Measurements from ENCODE around the gene SYNJ2. TPM values are rescaled to one million over a fixed set of nuclear protein-coding genes. Genes with fewer than 3 reads are reported as not detected.

SYNJ2 gene
- total RNA-seq, 1 experiment from 2014 or later, result 45.0 TPM

DNA sequence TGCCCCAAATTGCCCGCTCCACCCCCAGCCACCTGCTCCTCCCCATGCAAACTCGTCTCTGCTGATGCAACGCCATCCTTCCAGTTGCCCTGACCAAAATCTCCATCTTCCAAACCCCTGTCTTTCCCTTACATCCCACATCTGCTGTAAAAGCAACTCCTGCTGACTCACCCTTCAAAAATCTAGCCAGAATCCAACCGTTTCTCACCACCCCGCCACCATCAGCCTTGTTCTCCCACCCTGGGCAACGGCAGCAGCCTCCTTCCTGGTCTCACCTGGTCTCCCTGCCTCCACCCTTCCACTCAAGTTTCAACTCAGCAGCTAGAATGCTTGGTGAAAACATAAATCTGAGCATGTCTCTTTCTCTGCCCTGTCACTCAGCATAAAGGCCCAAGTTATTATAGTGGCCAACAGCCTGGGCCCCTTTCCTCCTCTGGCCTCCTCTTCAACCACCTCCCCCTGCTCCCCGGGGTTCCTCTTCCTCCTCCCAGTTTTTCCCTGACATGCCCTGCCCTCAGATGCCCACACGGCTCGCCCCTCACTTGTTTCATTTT, 7.2 kb upstream of the SYNJ2 start:
- BruUV-seq (replicated peaks), result no TSS peak
- H3K9me3 Mint-ChIP-seq (ENCODE audit: unreplicated experiment), result no peaks in the 10 kb centered on the region
- CTCF ChIA-PET, result no interaction called here
- Histone ChIP-seq H3K9me3 (no peaks in the 10 kb centered on the region), H3K36me3 (ENCODE audit: control insufficient read depth, insufficient read depth, low read length) (no peaks in the 10 kb centered on the region), H3K27me3 (replicated peaks; ENCODE audit: control insufficient read depth, insufficient read depth, low read length) (no peaks in the 10 kb centered on the region), H3K4me3 (ENCODE audit: low read depth, low read length) (no peak overlapping the region), H3K4me1 (no peaks in the 10 kb centered on the region; the same call in 1 of the 2 replicates)
- no peak overlapping the region for H3K27ac Mint-ChIP-seq (ENCODE audit: unreplicated experiment)
- no peaks in the 10 kb centered on the region for H3K36me3 Mint-ChIP-seq (ENCODE audit: insufficient read depth, unreplicated experiment)
- peaks cover 12% of the 10 kb centered on the region for H3K4me1 Mint-ChIP-seq (ENCODE audit: low read depth, unreplicated experiment)
- POLR2A ChIA-PET, result no interaction called here
- no peak overlapping the region for H3K4me3 Mint-ChIP-seq (ENCODE audit: unreplicated experiment)
- no peaks in the 10 kb centered on the region for H3K27me3 Mint-ChIP-seq (ENCODE audit: insufficient read depth, unreplicated experiment)
- TF ChIP-seq, protein P1, sequence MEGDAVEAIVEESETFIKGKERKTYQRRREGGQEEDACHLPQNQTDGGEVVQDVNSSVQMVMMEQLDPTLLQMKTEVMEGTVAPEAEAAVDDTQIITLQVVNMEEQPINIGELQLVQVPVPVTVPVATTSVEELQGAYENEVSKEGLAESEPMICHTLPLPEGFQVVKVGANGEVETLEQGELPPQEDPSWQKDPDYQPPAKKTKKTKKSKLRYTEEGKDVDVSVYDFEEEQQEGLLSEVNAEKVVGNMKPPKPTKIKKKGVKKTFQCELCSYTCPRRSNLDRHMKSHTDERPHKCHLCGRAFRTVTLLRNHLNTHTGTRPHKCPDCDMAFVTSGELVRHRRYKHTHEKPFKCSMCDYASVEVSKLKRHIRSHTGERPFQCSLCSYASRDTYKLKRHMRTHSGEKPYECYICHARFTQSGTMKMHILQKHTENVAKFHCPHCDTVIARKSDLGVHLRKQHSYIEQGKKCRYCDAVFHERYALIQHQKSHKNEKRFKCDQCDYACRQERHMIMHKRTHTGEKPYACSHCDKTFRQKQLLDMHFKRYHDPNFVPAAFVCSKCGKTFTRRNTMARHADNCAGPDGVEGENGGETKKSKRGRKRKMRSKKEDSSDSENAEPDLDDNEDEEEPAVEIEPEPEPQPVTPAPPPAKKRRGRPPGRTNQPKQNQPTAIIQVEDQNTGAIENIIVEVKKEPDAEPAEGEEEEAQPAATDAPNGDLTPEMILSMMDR (IDR thresholded peaks at IDR 0.05; ENCODE audit: insufficient read depth in 1 of 2, low read depth in 1 of 2, low read length in 1 of 2, severe bottlenecking in 1 of 2, unreplicated experiment in 1 of 2), result no peak
- intact Hi-C loops (cut with micrococcal nuclease; ENCODE audit: unreplicated experiment), result no loop called here
- no peak for DNase-seq

DNA sequence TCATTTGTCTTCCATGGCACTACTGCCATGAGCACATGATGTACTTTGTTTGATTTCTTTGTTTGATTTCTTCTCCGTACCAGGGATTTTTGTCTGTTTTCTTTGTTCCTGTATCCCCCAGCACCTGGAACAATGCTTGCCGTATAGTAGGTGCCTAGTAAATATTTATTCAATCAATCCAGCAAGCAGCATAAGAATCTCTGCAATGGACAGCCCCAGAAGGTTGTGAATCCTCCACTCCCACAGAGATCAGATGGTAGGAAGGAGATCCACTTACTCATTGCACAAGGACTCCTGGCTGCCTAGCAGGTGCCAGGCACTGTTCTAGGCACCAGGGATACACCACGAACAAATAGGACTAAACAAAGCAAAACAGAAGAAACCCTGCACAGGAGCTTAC, 6.7 kb upstream of the SYNJ2 start:
- H3K4me3 Mint-ChIP-seq (ENCODE audit: unreplicated experiment), result no peak overlapping the region
- Histone ChIP-seq H3K36me3 (ENCODE audit: control insufficient read depth, insufficient read depth, low read length) (no peaks in the 10 kb centered on the region), H3K4me3 (ENCODE audit: low read depth, low read length) (no peak overlapping the region), H3K4me1 (peaks cover 2% of the 10 kb centered on the region), H3K9me3 (no peaks in the 10 kb centered on the region), H3K27me3 (replicated peaks; ENCODE audit: control insufficient read depth, insufficient read depth, low read length) (no peaks in the 10 kb centered on the region)
- CTCF ChIA-PET, result no interaction called here
- BruUV-seq (replicated peaks), result no TSS peak
- no peaks in the 10 kb centered on the region for H3K27me3 Mint-ChIP-seq (ENCODE audit: insufficient read depth, unreplicated experiment)
- POLR2A ChIA-PET, result no interaction called here
- no peak overlapping the region for H3K27ac Mint-ChIP-seq (ENCODE audit: unreplicated experiment)
- no peaks in the 10 kb centered on the region for H3K9me3 Mint-ChIP-seq (ENCODE audit: unreplicated experiment)
- no peak for DNase-seq
- peaks cover 12% of the 10 kb centered on the region for H3K4me1 Mint-ChIP-seq (ENCODE audit: low read depth, unreplicated experiment)
- TF ChIP-seq, protein P1 (IDR thresholded peaks at IDR 0.05; ENCODE audit: insufficient read depth in 1 of 2, low read depth in 1 of 2, low read length in 1 of 2, severe bottlenecking in 1 of 2, unreplicated experiment in 1 of 2), result no peak
- no peaks in the 10 kb centered on the region for H3K36me3 Mint-ChIP-seq (ENCODE audit: insufficient read depth, unreplicated experiment)
- intact Hi-C loops (cut with micrococcal nuclease; ENCODE audit: unreplicated experiment), result no loop called here

DNA sequence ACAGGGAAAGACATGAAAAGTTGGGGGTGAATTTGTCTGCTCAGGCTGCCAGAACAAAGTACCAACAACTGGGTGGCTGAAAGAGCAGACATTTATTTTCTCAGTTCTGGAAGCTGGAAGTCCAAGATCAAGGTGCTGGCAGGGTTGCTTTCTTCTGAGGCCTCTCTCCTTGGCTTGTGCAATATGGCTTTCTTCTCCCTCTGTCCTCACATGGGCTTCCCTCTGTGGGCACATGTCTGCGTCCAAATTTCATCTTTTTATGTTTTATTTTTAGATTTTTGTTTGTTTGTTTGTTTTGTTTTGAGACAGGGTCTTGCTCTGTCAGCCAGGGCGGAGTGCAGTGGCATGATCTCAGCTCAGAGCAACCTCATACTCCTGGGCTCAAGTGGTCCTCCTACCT, 6.2 kb upstream of the SYNJ2 start:
- BruUV-seq (replicated peaks), result no TSS peak
- POLR2A ChIA-PET, result no interaction called here

More for the DNA sequence above, 6.2 kb upstream of the SYNJ2 start:
- Mint-ChIP-seq H3K27me3 (ENCODE audit: insufficient read depth, unreplicated experiment) (no peaks in the 10 kb centered on the region), H3K27ac (ENCODE audit: unreplicated experiment) (no peak overlapping the region), H3K9me3 (ENCODE audit: unreplicated experiment) (no peaks in the 10 kb centered on the region), H3K36me3 (ENCODE audit: insufficient read depth, unreplicated experiment) (no peaks in the 10 kb centered on the region), H3K4me3 (ENCODE audit: unreplicated experiment) (no peak overlapping the region), H3K4me1 (ENCODE audit: low read depth, unreplicated experiment) (peaks cover 12% of the 10 kb centered on the region)
- intact Hi-C loops (cut with micrococcal nuclease; ENCODE audit: unreplicated experiment), result no loop called here
- CTCF ChIA-PET, result no interaction called here
- Histone ChIP-seq H3K36me3 (ENCODE audit: control insufficient read depth, insufficient read depth, low read length) (no peaks in the 10 kb centered on the region), H3K27me3 (replicated peaks; ENCODE audit: control insufficient read depth, insufficient read depth, low read length) (no peaks in the 10 kb centered on the region), H3K4me1 (peaks cover 6% of the 10 kb centered on the region), H3K4me3 (ENCODE audit: low read depth, low read length) (no peak overlapping the region), H3K9me3 (no peaks in the 10 kb centered on the region)
- no peak for DNase-seq
- TF ChIP-seq, protein P1 (IDR thresholded peaks at IDR 0.05; ENCODE audit: insufficient read depth in 1 of 2, low read depth in 1 of 2, low read length in 1 of 2, severe bottlenecking in 1 of 2, unreplicated experiment in 1 of 2), result no peak
